Body of pancreas (tissue), 4 donors: ENCODE results near the gene LEFTY1.
"Not testable (repeated sequence)": the region's sequence is repeated elsewhere in the genome, so short reads cannot be mapped to it uniquely, and the experiment has no call there.

Experiments
- CTCF ChIP-seq, 7 experiments: fragments of 450-650 bp in 4 of 7; fragments of 200-600 bp in 3 of 7; sonication (generic) in 3 of 7; IDR thresholded peaks; one replicate each; pipeline ENCODE4 v1.5.1; 2016 to 2019; ENCODE audit warnings: antibody characterized with exemption in 7 of 7
- POLR2A ChIP-seq, 3 donors: fragments of 450-650 bp; IDR thresholded peaks; one replicate each; pipeline ENCODE4 v1.6.1; 2016; ENCODE audit warnings: antibody characterized with exemption in 3 of 3, mild to moderate bottlenecking in 2 of 3

- TF ChIP-seq CTCF, POLR2A (IDR thresholded peaks at IDR 0.05): not testable (repeated sequence)
Observed at GRCh38 chr1:225887554-225888288, 1.2 kb downstream of the LEFTY1 start.
